SK-N-SH (cell line): ENCODE results near the gene KCNJ5. TPM values are rescaled to one million over a fixed set of nuclear protein-coding genes. Genes with fewer than 3 reads are reported as not detected.

Experiments used
- CTCF ChIA-PET: fragments of 300-600, 350-600 bp; formaldehyde crosslinking; extraction: SDS; loops from one replicate; lab custom pipeline; 2021; lab: Yijun Ruan, JAX
- POLR2A ChIA-PET: fragments of 350-600 bp; sonication (Branson Sonifier 250); formaldehyde crosslinking; extraction: SDS; loops from one replicate; lab custom pipeline; 2020; ENCODE audit warnings: antibody characterized with exemption, inconsistent platforms; lab: Yijun Ruan, JAX
- DNase-seq: peaks from one replicate; pipeline ENCODE4 v3.0.0; 2012
- H2AFZ ChIP-seq: fragments of 200-600 bp; sonication (generic); 2 replicates; pipeline ENCODE4 v1.8.1; 2016; ENCODE audit warnings: antibody characterized with exemption, mild to moderate bottlenecking, low read depth
- H3F3A ChIP-seq: fragments of 200-600 bp; sonication (generic); replicated peaks from 2 replicates; pipeline ENCODE3; 2016; ENCODE audit warnings: antibody characterized with exemption, mild to moderate bottlenecking; ENCODE audit not compliant: insufficient read depth
- H3K27ac ChIP-seq, 2 experiments: fragments of 200-500 bp in 1 of 2; fragments of 200-600 bp in 1 of 2; sonication (Bioruptor generic) in 1 of 2; sonication (generic), shearing (Covaris generic) in 1 of 2; 2 replicates each; pipeline versions ENCODE4 v1.5.1 to v1.6.1; 2014 to 2016; ENCODE audit warnings: low read depth in 2 of 2, inconsistent platforms in 1 of 2, low read length in 1 of 2, mild to moderate bottlenecking in 1 of 2, mixed read lengths in 1 of 2
- H3K27me3 ChIP-seq: fragments of 200-600 bp; sonication (generic), shearing (Covaris generic); 2 replicates; pipeline ENCODE4 v1.6.1; 2016; ENCODE audit warnings: mixed run types; ENCODE audit not compliant: insufficient read depth
- H3K36me3 ChIP-seq, 2 experiments: fragments of 200-500 bp in 1 of 2; fragments of 200-600 bp in 1 of 2; sonication (Bioruptor generic) in 1 of 2; sonication (generic) in 1 of 2; replicated peaks in 1 of 2; 2 replicates each; pipeline versions ENCODE3 to v1.5.1; 2014 to 2016; ENCODE audit warnings: low read length in 1 of 2, mild to moderate bottlenecking in 1 of 2; ENCODE audit not compliant: insufficient read depth in 2 of 2, control insufficient read depth in 1 of 2
- H3K4me1 ChIP-seq, 2 experiments: fragments of 200-500 bp in 1 of 2; fragments of 200-600 bp in 1 of 2; sonication (Bioruptor generic) in 1 of 2; sonication (generic), shearing (Covaris generic) in 1 of 2; 2 replicates each; pipeline versions ENCODE4 v1.5.1 to v1.6.1; 2014 to 2016; ENCODE audit warnings: low read depth in 1 of 2, low read length in 1 of 2, mixed run types in 1 of 2; ENCODE audit not compliant: insufficient read depth in 2 of 2, control insufficient read depth in 1 of 2
- H3K4me2 ChIP-seq: fragments of 200-600 bp; sonication (generic), shearing (Covaris generic); 2 replicates; pipeline ENCODE4 v1.6.1; 2017; ENCODE audit warnings: mixed run types
- H3K4me3 ChIP-seq, 2 experiments: fragments of 200-500 bp in 1 of 2; fragments of 200-600 bp in 1 of 2; sonication (Bioruptor generic) in 1 of 2; sonication (generic), shearing (Covaris generic) in 1 of 2; 2 replicates each; pipeline versions ENCODE4 v1.5.1 to v1.8.1; 2014 to 2016; ENCODE audit warnings: low read depth in 2 of 2, inconsistent platforms in 1 of 2, low read length in 1 of 2, mild to moderate bottlenecking in 1 of 2, mixed read lengths in 1 of 2, moderate library complexity in 1 of 2
- H3K79me2 ChIP-seq: fragments of 200-600 bp; sonication (generic); 2 replicates; pipeline ENCODE4 v1.8.1; 2017; ENCODE audit warnings: mild to moderate bottlenecking; ENCODE audit not compliant: insufficient read depth
- H3K9ac ChIP-seq: fragments of 200-600 bp; sonication (generic); 2 replicates; pipeline ENCODE4 v1.6.1; 2017; ENCODE audit warnings: mixed run types
- H3K9me2 ChIP-seq: fragments of 200-600 bp; sonication (generic); 2 replicates; pipeline ENCODE4 v1.6.1; 2017; ENCODE audit warnings: mixed run types
- H3K9me3 ChIP-seq: fragments of 200-600 bp; sonication (generic); 2 replicates; pipeline ENCODE4 v1.6.1; 2017; ENCODE audit warnings: mixed run types, mild to moderate bottlenecking, moderate library complexity
- H4K20me1 ChIP-seq: fragments of 200-600 bp; sonication (generic); 2 replicates; pipeline ENCODE4 v1.6.1; 2017; ENCODE audit warnings: mild to moderate bottlenecking, mixed run types; ENCODE audit not compliant: insufficient read depth
- CHD2 ChIP-seq: fragments of 150-350 bp; IDR thresholded peaks from 2 replicates; pipeline ENCODE4 v1.6.1; 2018; ENCODE audit warnings: low read length; ENCODE audit not compliant: partially characterized antibody
- FOSL2 ChIP-seq: IDR thresholded peaks from 2 replicates; pipeline ENCODE4 v1.4.0; 2012; ENCODE audit warnings: low read depth, mild to moderate bottlenecking, moderate library complexity, borderline replicate concordance
- GABPA ChIP-seq: IDR thresholded peaks from 2 replicates; pipeline ENCODE4 v1.4.0; 2012; ENCODE audit warnings: low read depth, mild to moderate bottlenecking
- GATA2 ChIP-seq: sonication (generic); formaldehyde crosslinking; IDR thresholded peaks from 2 replicates; pipeline ENCODE4 v1.5.0; 2020; ENCODE audit warnings: mild to moderate bottlenecking, missing genetic modification reagents
- NFIC ChIP-seq: IDR thresholded peaks from 2 replicates; pipeline ENCODE4 v1.4.0; 2012; ENCODE audit warnings: borderline replicate concordance
- RAD21 ChIP-seq: IDR thresholded peaks from 2 replicates; pipeline ENCODE4 v1.6.1; 2012; ENCODE audit warnings: mild to moderate bottlenecking, low read length
- RCOR1 ChIP-seq: fragments of 150-350 bp; IDR thresholded peaks from 2 replicates; pipeline ENCODE4 v1.6.1; 2017; ENCODE audit warnings: antibody characterized with exemption, low read length
- SIN3A ChIP-seq: IDR thresholded peaks from 2 replicates; pipeline ENCODE4 v1.6.1; 2012; ENCODE audit warnings: low read depth, mild to moderate bottlenecking, low read length, moderate library complexity, borderline replicate concordance
- YY1 ChIP-seq: IDR thresholded peaks from 2 replicates; pipeline ENCODE4 v1.4.0; 2012; ENCODE audit warnings: low read depth, mild to moderate bottlenecking
- WGBS: methylation state at CpG from one replicate; pipeline ENCODE4 v1.1.6; 2017; ENCODE audit warnings: low lambda C conversion rate; 5-methylcytosine and 5-hydroxymethylcytosine counted together
- polyA plus RNA-seq, 3 experiments: library from polyadenylated mRNA; depleted of rRNA; stranded (reverse); fragments of >200 nt; gene quantifications; 2 replicates each; pipeline ENCODE4 v1.2.3, GENCODE V29; 2012
- TF ChIP-seq, protein P1 (sequence below): IDR thresholded peaks from 2 replicates; pipeline ENCODE4 v1.4.0; 2012; ENCODE audit warnings: low read depth, borderline replicate concordance
- TF ChIP-seq, protein P2 (sequence below): fragments of 150-350 bp; IDR thresholded peaks from 2 replicates; pipeline ENCODE4 v1.6.1; 2016; ENCODE audit warnings: mild to moderate bottlenecking, low read depth, low read length
- TF ChIP-seq, protein P3 (sequence below): fragments of 200-600 bp; sonication (generic); IDR thresholded peaks from 2 replicates; pipeline ENCODE4 v1.6.1; 2017; ENCODE audit warnings: antibody characterized with exemption, mild to moderate bottlenecking, moderate library complexity
- TF ChIP-seq, protein P4 (sequence below): IDR thresholded peaks from 2 replicates; pipeline ENCODE4 v1.6.1; 2012; ENCODE audit warnings: mild to moderate bottlenecking, low read depth, low read length, moderate library complexity

The KCNJ5 gene
- polyA plus RNA-seq, 1 of the 3 experiments (the other 2 are of a cell fraction) = 0.03 TPM

DNA sequence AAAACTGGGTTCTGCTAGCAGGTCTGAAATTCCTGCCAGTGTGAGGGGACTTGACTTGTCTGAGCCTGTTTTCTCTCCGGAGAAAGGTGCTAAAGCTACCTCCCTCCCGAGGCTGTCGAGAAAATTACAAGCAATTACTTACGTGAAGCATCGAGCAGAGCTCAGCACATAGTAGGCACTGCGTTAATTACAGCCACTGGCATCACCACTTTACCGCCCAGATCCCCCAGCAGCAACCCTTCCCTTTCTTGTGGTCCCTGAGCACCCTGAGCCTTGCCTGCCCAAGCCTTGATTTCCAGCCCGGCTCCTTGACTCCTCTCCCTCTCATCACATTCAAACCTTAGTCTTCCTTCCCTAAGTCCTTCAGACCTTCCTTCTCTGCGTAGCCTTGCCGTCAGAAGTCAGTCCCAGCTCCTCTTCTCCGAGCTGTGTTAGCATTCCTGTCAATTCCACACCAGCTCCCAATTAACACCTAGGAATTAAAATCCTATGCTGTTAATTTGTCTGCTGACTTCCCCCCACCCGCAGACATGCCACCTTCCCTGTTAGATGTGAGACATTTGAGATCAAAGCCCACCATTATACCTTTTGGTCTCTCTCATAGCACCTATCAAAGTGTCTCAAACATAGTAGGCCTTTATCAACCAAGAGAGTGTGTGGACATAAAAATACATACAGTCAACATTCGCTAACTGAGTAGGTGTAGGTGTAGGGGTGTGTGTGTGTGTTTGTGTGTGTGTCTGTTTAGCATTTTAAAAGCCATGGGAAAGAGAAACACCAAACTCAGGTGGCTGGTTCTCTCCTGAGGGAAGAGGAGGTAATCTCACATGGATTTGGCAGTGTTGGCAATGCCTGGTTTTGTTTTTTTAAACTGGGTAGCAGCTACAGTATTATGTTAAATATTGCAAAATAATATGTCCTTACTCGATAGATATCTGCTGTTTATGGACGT, 2.8 kb upstream of the KCNJ5 start (continued):
- TF ChIP-seq, protein P1, sequence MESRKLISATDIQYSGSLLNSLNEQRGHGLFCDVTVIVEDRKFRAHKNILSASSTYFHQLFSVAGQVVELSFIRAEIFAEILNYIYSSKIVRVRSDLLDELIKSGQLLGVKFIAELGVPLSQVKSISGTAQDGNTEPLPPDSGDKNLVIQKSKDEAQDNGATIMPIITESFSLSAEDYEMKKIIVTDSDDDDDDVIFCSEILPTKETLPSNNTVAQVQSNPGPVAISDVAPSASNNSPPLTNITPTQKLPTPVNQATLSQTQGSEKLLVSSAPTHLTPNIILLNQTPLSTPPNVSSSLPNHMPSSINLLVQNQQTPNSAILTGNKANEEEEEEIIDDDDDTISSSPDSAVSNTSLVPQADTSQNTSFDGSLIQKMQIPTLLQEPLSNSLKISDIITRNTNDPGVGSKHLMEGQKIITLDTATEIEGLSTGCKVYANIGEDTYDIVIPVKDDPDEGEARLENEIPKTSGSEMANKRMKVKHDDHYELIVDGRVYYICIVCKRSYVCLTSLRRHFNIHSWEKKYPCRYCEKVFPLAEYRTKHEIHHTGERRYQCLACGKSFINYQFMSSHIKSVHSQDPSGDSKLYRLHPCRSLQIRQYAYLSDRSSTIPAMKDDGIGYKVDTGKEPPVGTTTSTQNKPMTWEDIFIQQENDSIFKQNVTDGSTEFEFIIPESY = no peak
- TF ChIP-seq SIN3A = no peak

DNA sequence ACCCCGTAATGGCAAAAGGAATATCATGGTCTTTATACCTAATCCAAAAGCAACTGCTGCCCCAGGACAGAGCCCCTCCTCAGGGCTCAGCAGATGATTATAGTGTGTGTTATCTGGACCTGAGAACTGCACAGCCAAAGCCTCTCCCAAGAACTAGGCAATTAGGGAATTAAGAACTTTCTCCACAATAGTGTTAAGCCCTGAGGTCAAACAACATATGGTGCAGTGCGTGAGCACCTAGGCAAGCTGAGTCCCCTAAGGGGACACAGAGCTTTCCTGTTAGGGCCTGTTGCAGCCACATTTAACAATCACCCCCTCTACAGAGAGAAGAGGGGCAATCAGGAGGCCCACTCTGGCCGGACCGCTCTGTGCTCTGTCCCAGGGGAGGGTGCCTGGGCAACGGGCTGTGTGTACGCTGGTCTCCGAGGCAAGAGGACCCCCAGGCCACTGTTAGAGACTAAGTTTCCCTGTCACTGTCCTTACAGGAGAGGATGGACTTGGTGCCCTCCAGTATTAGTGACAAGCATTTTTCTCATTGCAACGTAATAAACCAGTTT, 1.4 kb upstream of the KCNJ5 start:
- no peak for DNase-seq
- peaks cover 11% of the 10 kb centered on the region; the same call in 1 of the 2 replicates for H3K27me3 ChIP-seq
- H3K4me2 ChIP-seq = no peak overlapping the region; the same call in 1 of the 2 replicates
- no peak overlapping the region for H3K27ac ChIP-seq
- H3K4me1 ChIP-seq = peaks cover 0 to 16% of the 10 kb centered on the region in 2 experiments; a peak in 2 of 4 replicates
- no peaks in the 10 kb centered on the region for H3K9me3 ChIP-seq
- H4K20me1 ChIP-seq = no peaks in the 10 kb centered on the region
- H3K9me2 ChIP-seq = no peaks in the 10 kb centered on the region
- no peak overlapping the region; a peak in 1 of 4 replicates for H3K4me3 ChIP-seq
- H3F3A ChIP-seq = no peaks in the 10 kb centered on the region
- CTCF ChIA-PET = interaction anchor here (0.9 to 13.1 kb wide), 4 partner anchors 9 to 59 kb away, joined by 3 to 872 read pairs (median 103); partner anchors contain the start of gene TP53AIP1
- no peak overlapping the region for H3K9ac ChIP-seq
- WGBS = 81% methylated on average over 7 of the region's 8 CpGs
- TF ChIP-seq RCOR1 (no peak), YY1 (no peak), SIN3A (no peak), GABPA (no peak), RAD21 (no peak)
- TF ChIP-seq, protein P2, sequence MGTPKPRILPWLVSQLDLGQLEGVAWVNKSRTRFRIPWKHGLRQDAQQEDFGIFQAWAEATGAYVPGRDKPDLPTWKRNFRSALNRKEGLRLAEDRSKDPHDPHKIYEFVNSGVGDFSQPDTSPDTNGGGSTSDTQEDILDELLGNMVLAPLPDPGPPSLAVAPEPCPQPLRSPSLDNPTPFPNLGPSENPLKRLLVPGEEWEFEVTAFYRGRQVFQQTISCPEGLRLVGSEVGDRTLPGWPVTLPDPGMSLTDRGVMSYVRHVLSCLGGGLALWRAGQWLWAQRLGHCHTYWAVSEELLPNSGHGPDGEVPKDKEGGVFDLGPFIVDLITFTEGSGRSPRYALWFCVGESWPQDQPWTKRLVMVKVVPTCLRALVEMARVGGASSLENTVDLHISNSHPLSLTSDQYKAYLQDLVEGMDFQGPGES = no peak
- TF ChIP-seq, all 33 proteins: peak for 0
- no peak overlapping the region for H2AFZ ChIP-seq
- POLR2A ChIA-PET = interaction anchor here (1.1 kb wide), 1 partner anchor 67 kb away, joined by 4 read pairs; no protein-coding TSS in a partner anchor
- H3K79me2 ChIP-seq = no peaks in the 10 kb centered on the region
- no peaks in the 10 kb centered on the region for H3K36me3 ChIP-seq

DNA sequence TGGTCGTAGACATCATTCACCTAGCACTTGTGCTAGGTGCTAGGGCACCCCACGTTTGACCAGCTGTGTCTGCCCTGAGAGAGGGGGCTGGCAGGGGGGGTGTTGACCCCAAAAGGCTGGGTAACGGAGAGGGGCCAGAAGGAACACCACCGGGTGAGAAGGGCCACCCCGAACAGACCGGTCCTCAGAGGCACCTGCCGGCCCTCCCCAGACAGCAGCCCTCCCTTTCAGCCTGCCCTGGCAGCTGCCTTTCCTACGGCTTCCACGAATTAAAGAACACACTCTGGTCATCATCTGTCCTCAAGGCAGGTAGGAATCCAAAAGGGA, 977 bp upstream of the KCNJ5 start:
- Histone ChIP-seq H3K9me2 (no peaks in the 10 kb centered on the region), H3K27me3 (peaks cover 11% of the 10 kb centered on the region; the same call in 1 of the 2 replicates), H3K9ac (no peak overlapping the region), H3F3A (no peaks in the 10 kb centered on the region), H3K4me2 (peak overlapping the region; percentile 94), H4K20me1 (no peaks in the 10 kb centered on the region), H3K4me1 (peaks cover 0 to 20% of the 10 kb centered on the region in 2 experiments; a peak in 2 of 4 replicates), H2AFZ (0 out of 2 replicates have a peak overlapping the region, but pooled peaks have one; percentile 35), H3K79me2 (no peaks in the 10 kb centered on the region), H3K4me3 (peak overlapping the region; percentile 53 to 65), H3K27ac (no peak overlapping the region), H3K9me3 (no peaks in the 10 kb centered on the region), H3K36me3 (no peaks in the 10 kb centered on the region)
- DNase-seq = peak; percentile 43
- CTCF ChIA-PET = interaction anchor here (0.9 to 13.1 kb wide), 4 partner anchors 10 to 58 kb away, joined by 3 to 872 read pairs (median 103); partner anchors contain the start of gene TP53AIP1
- POLR2A ChIA-PET = interaction anchor here (1.1 kb wide), 1 partner anchor 66 kb away, joined by 4 read pairs; no protein-coding TSS in a partner anchor
- WGBS = 13% methylated on average over 4 of the region's 9 CpGs
- TF ChIP-seq, protein P3, sequence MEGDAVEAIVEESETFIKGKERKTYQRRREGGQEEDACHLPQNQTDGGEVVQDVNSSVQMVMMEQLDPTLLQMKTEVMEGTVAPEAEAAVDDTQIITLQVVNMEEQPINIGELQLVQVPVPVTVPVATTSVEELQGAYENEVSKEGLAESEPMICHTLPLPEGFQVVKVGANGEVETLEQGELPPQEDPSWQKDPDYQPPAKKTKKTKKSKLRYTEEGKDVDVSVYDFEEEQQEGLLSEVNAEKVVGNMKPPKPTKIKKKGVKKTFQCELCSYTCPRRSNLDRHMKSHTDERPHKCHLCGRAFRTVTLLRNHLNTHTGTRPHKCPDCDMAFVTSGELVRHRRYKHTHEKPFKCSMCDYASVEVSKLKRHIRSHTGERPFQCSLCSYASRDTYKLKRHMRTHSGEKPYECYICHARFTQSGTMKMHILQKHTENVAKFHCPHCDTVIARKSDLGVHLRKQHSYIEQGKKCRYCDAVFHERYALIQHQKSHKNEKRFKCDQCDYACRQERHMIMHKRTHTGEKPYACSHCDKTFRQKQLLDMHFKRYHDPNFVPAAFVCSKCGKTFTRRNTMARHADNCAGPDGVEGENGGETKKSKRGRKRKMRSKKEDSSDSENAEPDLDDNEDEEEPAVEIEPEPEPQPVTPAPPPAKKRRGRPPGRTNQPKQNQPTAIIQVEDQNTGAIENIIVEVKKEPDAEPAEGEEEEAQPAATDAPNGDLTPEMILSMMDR = no peak
- no peak for TF ChIP-seq NFIC
- TF ChIP-seq GATA2 (CRISPR knock-in tag) = no peak
- TF ChIP-seq CHD2 = no peak
- TF ChIP-seq, protein P4, sequence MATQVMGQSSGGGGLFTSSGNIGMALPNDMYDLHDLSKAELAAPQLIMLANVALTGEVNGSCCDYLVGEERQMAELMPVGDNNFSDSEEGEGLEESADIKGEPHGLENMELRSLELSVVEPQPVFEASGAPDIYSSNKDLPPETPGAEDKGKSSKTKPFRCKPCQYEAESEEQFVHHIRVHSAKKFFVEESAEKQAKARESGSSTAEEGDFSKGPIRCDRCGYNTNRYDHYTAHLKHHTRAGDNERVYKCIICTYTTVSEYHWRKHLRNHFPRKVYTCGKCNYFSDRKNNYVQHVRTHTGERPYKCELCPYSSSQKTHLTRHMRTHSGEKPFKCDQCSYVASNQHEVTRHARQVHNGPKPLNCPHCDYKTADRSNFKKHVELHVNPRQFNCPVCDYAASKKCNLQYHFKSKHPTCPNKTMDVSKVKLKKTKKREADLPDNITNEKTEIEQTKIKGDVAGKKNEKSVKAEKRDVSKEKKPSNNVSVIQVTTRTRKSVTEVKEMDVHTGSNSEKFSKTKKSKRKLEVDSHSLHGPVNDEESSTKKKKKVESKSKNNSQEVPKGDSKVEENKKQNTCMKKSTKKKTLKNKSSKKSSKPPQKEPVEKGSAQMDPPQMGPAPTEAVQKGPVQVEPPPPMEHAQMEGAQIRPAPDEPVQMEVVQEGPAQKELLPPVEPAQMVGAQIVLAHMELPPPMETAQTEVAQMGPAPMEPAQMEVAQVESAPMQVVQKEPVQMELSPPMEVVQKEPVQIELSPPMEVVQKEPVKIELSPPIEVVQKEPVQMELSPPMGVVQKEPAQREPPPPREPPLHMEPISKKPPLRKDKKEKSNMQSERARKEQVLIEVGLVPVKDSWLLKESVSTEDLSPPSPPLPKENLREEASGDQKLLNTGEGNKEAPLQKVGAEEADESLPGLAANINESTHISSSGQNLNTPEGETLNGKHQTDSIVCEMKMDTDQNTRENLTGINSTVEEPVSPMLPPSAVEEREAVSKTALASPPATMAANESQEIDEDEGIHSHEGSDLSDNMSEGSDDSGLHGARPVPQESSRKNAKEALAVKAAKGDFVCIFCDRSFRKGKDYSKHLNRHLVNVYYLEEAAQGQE = no peak
- no peak for TF ChIP-seq FOSL2
- TF ChIP-seq RAD21 = no peak
